Activated T-helper 9 cell treated with anti-CD3 and anti-CD28 coated beads, Interleukin-2, amount 50 U/mL, for 16 hours (primary cell): ENCODE results near the gene PRR7.

Experiments
- DNase-seq: peaks from one replicate; pipeline ENCODE4 v3.0.0-alpha.2; 2020; ENCODE audit warnings: low read depth

PRR7 gene

GRCh38 chr5:177425196-177425800 lies 21.3 kb upstream of the PRR7 start:
- DNase-seq, result no peak

DNA sequence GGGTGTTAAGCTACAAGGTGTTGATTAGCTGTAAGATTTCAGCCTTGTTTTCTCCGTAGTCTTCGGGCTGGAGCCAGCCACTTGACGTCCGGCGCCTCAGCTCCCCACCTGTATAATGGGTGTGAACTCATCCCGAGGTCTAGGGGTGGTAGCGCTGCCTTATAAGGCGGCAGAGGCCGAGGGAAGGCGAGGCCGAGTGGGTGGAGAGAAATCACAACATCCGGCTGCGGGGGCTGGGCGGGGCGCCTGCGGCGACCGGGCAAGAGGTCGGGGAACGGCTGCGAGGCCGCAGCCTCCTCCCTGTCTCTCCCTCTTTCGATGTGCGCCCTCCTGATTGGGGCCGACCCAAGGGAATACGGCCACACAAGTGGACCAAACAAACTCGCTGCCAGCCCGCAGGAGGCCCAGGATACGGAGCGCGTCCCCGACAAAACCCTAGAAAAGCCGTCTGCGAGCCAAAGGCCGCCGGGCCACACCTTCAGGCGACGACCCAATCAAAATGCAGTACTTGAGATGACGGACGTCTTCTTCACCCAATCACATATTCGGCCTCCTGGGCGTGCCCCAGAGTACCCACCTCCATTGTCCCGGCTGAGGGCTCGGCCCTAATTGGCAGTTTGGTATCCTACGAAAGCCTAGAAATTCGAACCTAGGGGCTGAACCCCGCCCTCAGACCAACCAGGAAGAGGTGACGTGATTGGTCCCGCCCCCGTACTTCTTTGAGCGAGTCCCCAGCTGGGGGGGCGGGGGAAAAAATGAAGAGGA lies 20.6 kb upstream of the PRR7 start:
- DNase-seq, result peak; percentile 99

DNA sequence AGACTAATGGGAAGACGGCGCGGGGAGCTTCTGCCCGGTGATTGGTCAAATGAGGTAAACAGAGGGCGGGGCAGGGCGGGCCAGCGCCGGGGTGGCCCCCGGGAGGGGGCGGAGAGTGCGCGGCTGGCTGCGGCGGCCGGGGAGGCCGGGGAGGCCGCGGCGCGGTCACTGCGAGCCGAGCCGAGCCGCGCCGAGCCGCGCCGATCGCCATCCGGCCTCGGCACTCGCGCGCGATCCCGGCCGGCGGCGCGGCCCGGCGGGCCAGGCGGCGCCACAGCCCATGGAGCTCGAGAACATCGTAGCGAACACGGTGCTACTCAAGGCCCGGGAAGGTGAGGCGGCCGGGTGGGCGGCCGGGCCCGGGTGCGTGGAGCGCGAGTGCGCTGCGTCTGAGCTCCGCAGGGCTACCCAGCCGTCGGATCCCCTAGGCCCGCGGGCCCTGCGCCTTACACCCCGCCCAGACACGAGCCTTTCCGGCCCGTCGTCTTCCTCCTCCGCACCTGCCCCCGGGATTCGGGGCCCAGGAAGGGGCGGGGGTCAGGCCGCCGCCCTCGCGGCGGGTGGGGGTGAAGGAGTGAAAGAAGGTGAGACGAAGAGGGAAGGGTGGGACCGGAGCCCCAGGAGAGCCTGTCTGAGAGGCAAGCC lies 19.9 kb upstream of the PRR7 start, which contains the start of gene GRK6:
Gene GRK6, plus strand, starts transcription at position 111 of the 645 bp plus-strand sequence. Its CDS starts 170 bp downstream, at position 281.
- peak; percentile 61 for DNase-seq

DNA sequence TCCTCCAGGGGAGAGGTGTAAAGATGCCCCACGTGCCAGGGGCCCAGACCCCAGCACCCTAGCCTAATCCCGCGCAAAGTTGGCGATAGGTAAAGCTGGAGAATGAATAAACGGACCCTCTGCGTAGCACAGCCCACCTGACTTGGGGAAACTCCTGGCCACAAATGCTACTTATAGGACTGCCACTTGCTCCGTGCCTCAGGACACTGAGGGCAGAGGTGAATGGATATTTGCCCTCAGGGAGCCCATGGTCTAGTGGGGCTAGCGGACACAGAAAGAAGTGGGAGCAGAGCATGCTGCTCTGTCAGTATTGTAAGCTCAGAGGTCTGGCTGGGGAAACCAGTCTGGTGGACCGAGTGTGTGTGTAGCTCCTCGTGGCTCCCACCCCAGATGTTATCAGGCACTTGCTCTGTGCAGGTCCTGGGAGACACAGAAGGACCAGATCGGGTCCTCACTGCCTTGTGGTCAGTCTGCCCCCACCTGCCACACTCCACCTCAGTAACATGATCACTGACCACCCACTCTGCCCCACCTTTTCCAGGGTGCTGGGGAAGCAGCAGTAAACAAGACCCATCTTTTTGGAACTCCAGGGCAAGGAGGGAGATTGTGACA lies 19.3 kb upstream of the PRR7 start:
- DNase-seq, result no peak

DNA sequence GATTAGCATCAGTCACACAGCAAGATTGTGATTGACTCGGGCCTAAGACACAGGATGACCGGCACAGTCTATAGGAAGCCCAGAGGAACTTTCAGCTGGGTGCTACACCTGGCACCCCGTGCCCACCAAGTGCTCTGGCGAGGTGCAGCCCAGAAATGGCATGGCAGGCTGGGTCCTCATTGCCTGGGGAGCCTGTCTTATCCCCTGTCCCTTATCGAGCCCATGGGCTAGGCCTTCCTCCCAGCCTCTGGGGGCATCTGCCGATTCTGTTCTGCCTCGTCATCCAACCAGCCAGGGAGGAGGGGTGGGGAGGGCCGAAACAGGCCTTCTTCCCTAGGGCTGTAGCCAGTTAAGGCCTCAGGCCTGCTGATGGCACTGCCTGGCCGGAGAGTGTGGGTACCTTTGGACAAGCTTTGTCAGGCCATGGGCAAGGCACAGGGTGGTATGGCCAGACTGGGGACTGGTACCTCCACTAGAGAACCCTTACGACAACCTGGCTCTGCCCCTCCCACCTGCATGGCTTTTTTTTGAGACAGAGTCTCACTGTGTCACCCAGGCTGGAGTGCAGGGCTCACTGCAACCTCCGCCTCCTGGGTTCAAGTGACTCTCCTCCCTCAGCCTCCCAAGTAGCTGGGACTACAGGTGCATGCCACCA lies 18.6 kb upstream of the PRR7 start:
- DNase-seq, result no peak

- DNase-seq, result no peak
Measured at GRCh38 chr5:177428574-177429217, 17.9 kb upstream of the PRR7 start.

- peak; percentile 81 for DNase-seq
Measured at GRCh38 chr5:177429248-177430040, 17.2 kb upstream of the PRR7 start.

- no peak for DNase-seq
Measured at GRCh38 chr5:177430140-177430951, 16.3 kb upstream of the PRR7 start.

- no peak for DNase-seq
Measured at GRCh38 chr5:177430972-177431316, 15.7 kb upstream of the PRR7 start.

DNA sequence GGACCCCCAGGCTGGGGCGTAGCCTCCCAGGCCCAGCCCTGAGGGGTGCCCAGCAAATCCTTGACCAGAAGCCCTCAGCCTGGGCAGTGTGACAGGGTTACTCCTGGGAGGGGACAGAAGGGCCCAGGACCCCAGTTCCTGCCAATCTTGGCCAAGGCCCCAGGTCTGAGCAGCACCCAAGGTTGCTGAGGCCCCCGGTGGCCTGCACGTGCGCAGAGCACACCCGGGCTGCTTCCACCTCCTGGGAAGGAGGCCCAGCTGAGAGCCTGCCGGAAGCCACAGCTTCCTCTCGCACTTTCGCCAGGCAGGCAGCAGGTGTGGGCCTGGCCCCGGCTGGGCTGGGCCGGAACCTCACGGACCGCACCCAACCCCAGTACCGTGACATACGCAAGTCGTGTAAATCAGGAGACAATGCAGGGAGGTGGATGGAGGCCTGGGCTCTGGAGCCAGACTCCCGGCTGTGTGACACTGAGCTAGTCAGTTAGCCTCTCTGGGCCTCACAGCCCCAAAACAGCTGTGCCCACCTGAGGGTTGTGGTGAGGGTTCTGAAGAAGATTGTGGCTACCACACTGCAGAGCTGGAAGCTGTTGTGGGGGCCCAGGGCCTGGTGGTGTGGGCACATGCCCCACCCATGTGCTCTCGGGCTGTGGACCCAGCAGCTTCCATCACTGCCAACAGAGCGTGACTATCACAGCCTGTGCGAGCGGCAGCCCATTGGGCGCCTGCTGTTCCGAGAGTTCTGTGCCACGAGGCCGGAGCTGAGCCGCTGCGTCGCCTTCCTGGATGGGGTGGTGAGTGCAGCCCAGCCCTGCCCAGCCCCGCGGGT lies 15.1 kb upstream of the PRR7 start:
- DNase-seq, result peak; percentile 48

DNA sequence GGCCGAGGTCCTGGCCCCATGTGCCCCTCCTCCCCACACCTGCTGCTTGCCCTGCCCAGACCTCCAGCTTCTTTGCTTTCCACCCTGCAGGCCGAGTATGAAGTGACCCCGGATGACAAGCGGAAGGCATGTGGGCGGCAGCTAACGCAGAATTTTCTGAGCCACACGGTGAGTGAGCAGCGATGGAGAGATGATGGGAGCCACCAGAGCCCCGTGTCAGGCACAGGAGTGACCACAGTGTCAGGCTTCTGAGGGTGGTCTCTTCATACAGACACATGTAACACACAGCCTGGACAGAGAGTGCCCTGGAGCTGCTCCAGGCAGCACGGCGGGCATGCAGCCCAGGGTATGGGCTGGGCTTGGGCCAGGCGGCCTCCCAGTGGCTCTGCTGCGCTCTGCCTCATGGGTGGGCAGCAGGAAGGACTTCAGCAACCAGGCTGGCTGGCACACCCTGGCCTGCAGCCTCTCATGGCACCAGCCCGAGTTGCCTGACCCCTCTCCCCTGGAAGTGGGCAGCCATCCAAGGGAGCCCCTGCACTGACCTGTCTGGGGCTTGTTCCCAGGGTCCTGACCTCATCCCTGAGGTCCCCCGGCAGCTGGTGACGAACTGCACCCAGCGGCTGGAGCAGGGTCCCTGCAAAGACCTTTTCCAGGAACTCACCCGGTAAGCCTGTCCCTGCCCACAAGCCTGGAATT lies 14.3 kb upstream of the PRR7 start:
- no peak for DNase-seq

DNA sequence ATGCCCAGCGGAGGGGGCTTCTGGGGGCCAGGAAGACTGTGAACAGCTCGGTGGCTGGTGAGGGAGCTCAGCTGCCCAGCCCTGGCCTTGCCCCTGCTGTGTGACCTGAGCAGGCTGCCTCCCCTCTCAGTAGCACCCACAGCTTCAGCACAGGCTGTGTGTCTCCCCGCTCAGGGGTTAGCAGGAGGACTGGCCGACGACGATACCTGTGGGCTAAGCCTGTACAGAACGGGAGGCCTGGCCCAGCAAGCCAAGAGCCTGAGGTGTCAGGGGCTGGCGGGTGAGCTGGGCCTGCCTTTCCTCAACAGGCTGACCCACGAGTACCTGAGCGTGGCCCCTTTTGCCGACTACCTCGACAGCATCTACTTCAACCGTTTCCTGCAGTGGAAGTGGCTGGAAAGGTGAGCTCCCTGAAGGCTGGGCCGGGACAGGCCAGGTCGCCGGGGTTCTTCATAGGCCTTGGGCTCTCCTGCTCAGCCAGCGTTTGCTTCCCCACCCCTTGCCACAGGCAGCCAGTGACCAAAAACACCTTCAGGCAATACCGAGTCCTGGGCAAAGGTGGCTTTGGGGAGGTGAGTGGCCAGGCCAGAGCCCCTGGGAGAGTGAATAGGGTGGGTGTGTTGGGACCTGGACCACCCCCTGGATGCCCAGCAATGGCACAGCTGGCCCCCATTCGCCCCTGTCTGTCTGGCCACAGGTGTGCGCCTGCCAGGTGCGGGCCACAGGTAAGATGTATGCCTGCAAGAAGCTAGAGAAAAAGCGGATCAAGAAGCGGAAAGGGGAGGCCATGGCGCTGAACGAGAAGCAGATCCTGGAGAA lies 13.6 kb upstream of the PRR7 start:
- DNase-seq, result no peak

DNA sequence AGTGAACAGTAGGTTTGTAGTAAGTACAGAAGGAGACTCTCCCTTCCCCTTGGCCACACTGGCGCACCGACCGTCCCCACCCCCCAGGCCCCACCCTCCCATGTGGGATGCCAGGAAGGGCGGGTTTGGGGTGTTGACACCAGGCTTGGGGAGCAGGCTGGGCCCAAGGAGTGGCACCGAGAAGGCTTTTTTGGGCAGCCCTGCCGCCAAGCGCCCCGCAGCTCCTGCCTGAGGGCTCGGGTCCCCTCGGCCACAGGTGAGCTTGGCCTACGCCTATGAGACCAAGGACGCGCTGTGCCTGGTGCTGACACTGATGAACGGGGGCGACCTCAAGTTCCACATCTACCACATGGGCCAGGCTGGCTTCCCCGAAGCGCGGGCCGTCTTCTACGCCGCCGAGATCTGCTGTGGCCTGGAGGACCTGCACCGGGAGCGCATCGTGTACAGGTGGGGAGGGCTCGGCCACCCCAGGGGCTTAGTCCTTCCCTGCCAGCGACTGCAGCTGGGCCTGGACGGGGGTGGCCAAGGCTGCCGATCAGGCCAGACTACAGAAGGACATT lies 12.9 kb upstream of the PRR7 start:
- no peak for DNase-seq

DNA sequence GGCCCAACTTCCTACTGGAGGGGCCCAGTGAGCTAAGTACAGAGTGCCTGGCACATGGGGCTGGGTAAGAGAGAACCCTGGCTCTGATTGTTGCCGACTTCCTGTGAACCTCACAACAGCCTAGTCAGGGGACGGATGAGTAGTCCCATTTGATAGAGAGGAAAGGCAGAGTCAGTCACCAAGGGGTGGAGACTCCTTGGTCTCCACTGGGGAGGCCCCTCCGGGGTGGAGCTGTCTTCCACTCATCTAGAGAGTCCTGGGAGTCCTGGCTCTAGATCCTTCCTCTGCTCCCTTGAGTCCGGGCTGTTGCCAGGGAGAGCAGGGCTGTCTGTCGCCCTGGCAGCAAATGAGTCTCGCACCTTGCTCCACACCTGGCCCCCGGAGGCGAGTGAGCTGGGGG lies 12.2 kb upstream of the PRR7 start:
- DNase-seq, result no peak

DNA sequence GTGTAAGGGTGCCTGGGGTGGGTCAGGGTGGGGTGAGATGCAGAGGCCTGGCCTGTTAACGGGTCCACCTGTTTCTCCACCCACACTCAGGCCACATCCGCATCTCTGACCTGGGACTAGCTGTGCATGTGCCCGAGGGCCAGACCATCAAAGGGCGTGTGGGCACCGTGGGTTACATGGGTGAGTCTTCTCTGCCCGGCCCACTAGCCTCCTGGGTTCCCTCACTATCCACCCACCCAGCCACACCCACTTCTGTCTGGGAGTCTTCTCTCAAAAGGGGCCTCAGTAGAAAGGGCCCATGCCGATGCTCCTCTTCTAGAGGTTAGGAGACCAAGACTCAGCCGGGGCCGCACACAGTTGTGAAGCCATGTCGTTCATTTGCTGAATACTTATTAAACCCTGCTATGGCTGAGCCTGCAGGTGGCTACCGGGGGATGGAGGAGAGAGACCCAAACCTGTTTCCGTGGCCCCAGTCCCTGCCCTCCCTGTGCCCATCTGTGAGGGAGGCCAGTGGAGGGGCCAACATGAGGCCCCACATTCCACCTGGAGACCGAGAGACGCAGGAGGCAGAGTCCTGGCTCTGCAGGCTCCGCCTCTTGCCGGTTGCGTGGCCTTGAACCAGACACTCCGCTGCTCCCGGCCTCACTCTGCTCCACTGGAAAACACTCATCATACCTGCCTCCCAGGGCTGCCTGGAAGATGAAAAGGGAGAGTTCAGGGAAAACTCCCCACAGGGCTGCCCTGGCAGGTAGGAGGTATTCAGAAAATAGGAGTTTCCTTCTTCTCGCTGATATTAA lies 11.5 kb upstream of the PRR7 start:
- no peak for DNase-seq

DNA sequence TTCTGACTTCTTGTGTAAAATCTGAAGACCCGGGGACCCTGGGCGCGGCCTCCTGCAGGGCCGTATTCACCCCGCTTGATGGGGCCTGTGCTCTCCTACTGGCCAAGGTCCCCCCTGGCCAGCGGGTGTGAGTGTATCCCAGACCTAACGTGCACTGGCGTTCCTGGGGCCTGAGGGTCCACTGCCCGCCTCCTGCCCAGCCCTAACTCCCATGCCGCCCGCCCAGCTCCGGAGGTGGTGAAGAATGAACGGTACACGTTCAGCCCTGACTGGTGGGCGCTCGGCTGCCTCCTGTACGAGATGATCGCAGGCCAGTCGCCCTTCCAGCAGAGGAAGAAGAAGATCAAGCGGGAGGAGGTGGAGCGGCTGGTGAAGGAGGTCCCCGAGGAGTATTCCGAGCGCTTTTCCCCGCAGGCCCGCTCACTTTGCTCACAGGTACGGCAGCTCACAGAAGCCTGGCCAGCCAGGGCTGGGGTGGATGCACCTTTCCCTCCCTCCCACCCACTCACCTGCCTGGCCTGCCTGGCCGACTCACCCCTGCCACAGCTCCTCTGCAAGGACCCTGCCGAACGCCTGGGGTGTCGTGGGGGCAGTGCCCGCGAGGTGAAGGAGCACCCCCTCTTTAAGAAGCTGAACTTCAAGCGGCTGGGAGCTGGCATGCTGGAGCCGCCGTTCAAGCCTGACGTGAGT lies 10.6 kb upstream of the PRR7 start:
- DNase-seq, result no peak
